HG03103 (cell line): ENCODE data around the gene HSF4.
A peak's percentile ranks its signal among the peaks of the same experiment; 100 is the strongest.

ENCODE experiments used
- ATAC-seq: cut with Tn5 transposase; IDR thresholded peaks from one replicate; pipeline ENCODE4 v1.9.1; 2021; ENCODE audit warnings: low read depth; ENCODE audit not compliant: unreplicated experiment

The HSF4 gene

DNA sequence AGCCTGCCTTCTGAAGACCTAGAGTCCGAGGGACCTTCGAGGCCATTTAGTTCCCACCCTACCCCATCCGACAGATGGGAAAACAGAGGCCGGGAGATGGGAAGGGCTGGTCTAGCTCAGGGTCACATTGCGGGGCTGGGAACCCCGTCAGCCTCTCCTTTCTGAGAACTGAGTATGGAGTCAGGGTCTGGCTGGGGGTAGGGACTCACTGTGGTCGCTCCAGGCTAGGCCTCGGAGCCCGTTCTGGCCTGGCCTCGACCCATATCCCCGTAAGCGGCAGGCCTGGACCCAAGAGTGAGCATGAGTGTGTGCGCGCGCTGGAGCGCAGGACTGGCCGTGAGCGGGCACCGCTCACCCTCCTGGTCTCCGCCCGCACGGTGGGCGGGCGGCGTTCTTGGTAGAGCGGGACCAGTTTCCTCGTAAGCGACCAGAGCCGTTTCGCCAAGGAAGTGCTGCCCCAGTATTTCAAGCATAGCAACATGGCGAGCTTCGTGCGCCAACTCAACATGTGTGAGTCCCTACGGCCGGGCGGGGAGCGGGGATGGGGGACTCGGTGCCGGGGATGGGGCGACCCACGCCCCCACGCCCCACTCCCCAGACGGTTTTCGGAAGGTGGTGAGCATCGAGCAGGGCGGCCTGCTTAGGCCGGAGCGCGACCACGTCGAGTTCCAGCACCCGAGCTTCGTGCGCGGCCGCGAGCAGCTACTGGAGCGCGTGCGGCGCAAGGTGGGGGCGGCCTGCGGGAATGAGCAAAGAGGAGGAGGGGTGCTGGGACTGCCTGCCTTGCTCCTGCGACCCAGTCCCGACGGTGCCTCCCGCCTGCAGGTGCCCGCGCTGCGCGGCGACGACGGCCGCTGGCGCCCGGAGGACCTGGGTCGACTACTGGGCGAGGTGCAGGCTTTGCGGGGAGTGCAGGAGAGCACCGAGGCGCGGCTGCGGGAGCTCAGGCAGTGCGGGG is 855 bp downstream of the HSF4 start:
- ATAC-seq: no peak

DNA sequence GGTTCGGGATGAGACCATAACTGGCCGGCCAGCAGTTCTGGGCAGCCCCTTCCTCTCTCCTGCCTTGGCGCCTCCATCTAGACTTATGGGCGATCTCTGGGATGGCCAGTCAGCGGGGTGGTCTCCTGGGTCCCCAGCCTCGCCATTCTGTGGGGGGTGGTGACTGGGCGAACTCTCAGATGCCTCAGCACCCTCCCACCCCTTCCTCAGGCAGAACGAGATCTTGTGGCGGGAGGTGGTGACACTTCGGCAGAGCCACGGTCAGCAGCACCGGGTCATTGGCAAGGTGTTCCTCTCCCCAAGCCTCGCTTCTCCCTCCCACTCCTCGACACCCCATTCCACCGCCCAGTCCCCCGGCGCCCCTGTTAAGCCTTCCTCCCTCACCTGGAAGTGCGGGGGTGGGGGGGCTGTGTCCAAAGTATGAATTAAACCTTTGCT is 1.6 kb downstream of the HSF4 start:
- ATAC-seq: no peak

DNA sequence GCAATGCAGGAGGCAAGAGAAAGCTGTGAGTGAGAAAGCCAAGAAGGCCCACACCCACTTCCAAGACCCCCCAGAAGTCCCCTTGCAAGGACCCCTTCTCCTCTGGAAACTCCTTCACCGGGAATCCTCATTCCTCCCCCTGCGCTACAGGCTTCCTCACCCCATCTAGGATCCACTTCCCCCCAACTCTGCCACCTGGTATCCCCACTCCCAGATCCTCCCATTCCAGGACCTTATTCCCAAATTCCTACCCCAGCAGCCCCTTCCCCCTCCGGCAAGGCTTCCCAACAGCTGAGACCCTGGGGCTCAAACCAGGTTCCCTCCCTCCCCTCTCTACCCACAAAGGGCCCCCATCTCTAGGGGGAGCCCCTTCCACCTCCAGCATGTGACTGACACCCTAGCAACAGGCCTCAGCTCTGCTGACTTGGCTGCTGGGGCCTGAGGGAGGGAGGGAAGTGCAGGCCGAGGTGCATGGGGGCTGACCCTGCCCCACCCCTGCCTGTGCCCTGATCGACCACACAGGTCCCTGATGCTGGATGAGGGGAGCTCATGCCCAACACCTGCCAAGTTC is 2.1 kb downstream of the HSF4 start:
- no peak for ATAC-seq

GRCh38 chr16:67167588-67167987 is 3.0 kb downstream of the HSF4 start:
- ATAC-seq: no peak

DNA sequence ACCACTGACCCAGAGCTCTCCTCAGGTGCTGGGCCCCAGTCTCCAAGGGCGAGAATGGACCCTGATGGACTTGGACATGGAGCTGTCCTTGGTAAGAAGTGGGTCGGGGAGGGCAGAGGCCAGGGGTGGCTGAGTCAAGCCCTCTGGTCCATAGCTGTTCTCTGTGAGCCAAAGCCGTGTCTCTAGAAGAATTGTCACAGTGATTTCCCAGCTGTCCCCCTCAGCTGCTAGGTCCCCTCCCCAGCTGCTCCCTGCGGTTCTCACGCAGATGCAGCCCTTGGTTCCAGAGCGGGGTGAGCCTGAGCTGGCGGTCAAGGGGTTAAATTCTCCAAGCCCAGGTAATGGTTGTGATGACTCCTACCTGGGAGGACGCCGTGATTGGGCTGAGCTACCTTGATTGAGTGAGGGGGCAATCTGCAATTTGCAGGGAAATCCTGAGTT is 4.5 kb downstream of the HSF4 start:
- no peak for ATAC-seq

DNA sequence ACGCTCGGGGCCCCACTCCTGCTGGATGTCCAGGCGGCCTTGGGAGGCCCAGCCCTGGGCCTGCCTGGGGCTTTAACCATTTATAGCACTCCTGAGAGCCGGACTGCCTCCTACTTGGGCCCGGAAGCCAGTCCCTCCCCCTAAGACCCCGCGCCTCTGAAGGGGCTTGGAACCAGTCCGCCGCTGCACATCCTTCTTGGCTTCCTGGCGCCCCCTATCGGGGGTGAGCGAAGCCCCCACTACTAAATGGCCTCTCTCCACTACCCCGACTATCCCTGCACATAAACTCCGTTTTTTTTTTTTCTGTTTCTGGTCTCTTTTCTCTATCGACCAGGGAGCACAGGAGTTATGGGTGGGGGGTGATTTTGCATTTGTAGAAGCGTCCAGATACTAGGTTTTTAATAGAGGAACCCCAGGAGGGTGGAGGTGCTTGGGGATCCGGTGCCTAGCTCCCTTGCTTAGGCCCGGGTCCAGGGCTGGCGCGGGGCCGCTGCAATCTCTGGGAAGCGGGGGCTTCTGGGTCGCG is 5.2 kb downstream of the HSF4 start:
- no peak for ATAC-seq

- ATAC-seq: peak; percentile 31
These were observed 5.8 kb downstream of the HSF4 start, which contains the start of gene NOL3 for GRCh38 chr16:67170168-67170948. NOL3 (plus strand) TSS chr16:67170538.

- no peak for ATAC-seq
These were observed 6.6 kb downstream of the HSF4 start for GRCh38 chr16:67170949-67171649.

DNA sequence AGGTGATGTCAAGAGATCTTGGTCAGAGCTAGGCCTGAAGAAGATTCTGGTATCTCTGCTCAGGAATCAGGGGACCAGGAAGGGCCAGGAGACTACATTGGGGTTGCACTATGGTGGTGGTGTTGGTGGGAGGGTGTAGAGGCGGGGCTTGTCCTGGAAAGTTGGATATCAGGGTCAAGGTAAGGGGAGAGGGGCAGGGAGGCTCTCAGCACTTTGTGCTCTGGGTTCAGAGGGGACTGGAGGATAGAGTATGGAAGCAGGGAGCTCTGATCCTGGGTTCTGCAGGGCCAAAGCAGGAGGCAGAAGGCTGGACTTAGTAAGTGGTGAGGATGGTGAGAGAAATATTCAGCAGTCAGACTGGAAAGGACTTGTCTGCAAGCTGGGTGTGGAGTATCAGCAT is 8.8 kb downstream of the HSF4 start:
- ATAC-seq: no peak

DNA sequence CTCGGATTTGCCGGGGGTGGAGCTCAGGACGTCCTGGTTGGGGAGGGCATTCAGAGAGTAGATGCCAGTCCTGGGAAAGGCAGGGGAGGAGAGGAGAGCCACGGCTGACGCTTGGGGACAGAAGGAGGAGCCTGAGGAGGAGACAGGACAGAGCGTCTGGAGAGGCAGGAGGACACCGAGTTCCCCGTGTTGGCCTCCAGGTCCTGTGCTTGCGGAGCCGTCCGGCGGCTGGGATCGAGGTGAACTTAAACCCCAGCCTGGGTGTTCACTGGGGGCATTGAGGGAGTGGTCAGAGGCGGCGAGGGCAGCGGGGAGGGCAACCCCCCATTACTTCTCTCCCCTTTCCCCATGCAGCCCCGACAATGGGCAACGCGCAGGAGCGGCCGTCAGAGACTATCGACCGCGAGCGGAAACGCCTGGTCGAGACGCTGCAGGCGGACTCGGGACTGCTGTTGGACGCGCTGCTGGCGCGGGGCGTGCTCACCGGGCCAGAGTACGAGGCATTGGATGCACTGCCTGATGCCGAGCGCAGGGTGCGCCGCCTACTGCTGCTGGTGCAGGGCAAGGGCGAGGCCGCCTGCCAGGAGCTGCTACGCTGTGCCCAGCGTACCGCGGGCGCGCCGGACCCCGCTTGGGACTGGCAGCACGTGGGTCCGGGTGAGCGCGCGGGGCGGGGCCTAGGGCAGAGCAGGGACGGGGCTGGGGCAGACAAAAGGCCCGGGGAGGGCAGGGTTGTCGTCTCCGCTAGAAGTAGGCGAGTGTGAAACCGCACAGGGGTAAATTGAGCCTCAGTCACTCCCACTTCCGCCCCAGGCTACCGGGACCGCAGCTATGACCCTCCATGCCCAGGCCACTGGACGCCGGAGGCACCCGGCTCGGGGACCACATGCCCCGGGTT is 9.5 kb downstream of the HSF4 start:
- ATAC-seq: no peak

- no peak for ATAC-seq
These were observed 10.2 kb downstream of the HSF4 start for GRCh38 chr16:67174706-67175231.

DNA sequence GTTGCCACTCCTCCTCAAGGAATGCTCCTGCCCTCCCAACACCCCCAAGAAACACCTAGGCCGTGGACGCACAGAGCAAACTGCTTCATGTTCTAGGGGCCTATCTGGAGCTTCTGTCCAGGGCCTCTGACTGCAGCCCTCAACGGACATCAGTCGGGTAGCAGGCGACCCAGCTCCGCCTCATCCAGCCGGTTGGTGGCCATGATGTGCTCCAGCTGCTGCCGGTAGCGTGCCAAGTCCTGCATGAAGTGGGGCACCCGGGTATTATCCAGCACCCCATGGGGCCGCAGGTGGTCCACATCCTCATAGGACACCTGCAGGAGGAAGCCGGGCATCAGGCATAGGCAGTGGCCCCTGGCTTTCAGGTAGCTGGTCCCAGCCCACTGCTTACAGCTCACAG is 12.1 kb downstream of the HSF4 start:
- no peak for ATAC-seq

- no peak for ATAC-seq
These were observed 13.5 kb downstream of the HSF4 start for GRCh38 chr16:67177743-67178699.

- no peak for ATAC-seq
These were observed 15.0 kb downstream of the HSF4 start for GRCh38 chr16:67179421-67180080.

DNA sequence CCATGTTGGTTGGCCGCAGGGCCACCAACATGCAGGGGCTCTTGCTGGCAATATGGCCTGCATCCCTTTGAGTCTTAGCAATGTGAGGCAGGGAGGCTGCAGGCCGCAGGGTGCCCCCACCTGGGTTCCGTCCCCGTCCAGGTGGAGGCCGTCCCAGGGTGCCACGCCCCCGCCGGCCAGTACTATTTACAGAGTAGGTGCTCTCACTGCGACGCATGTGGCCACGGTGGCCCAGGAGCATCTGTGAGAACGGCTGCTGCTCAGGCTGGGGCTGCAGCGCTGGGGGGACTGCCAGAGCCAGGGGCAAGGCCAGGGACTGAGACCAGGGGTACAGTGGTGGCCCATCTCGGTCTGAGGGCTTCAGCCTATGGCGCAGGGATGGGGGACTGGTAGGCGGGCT is 15.6 kb downstream of the HSF4 start:
- ATAC-seq: no peak

DNA sequence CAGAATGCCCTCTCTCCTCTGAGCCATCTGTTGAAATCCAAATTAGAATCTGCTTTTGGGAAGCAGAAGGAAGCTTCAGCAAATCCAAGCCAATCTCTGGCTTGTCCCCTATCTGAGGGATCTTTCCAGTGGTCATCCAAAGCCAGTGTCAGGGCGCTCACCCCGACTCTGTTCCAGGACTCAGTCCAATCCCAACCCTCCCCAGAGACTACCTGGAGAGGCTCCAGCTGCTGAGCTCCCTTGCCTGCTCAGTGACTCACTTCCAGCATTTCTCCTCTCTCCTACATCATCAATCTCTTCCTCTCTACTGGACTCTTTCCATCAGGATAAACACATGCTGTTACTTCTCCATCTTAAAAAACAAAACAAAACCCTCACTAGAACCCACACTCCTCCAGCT is 16.8 kb downstream of the HSF4 start:
- ATAC-seq: no peak

- ATAC-seq: no peak
These were observed 17.7 kb downstream of the HSF4 start for GRCh38 chr16:67182288-67182687.

DNA sequence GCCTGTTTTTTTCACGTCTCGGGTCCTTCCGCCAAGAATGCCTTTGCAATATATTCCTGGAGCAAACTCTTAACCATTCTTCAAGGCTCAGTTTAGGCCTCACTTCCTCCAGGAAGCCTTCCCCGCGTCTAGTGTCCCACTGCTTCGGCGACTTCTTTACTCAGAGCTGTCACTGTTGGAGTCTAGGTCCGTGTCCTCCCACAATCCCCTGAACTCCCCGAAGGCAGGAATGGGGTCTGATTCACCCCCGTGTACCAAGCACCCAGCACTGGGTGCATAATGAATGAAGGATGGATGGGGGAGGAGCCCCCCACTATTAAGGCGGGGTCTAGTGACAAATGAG is 18.7 kb downstream of the HSF4 start:
- ATAC-seq: no peak
